Ovary (tissue), 3 donors: ENCODE results near the gene ECHDC3.

Source experiments
- EP300 ChIP-seq: sonication (generic); formaldehyde crosslinking; IDR thresholded peaks from one replicate; pipeline ENCODE4 v1.6.1; 2017; ENCODE audit warnings: antibody characterized with exemption
- POLR2A ChIP-seq: fragments of 450-650 bp; IDR thresholded peaks from one replicate; pipeline ENCODE4 v1.6.1; 2017; ENCODE audit warnings: antibody characterized with exemption, mild to moderate bottlenecking, moderate library complexity
- TF ChIP-seq, protein P1 (sequence below), 3 donors: fragments of 450-650 bp in 2 of 3; fragments of 200-600 bp in 1 of 3; IDR thresholded peaks; one replicate each; pipeline versions ENCODE4 v1.5.1 to v1.8.0; 2016 to 2022; ENCODE audit warnings: antibody characterized with exemption in 3 of 3, mild to moderate bottlenecking in 1 of 3
- donor health status: DM: no; HTN: no; CAD: no.

GRCh38 chr10:11712744-11713143, 29.4 kb upstream of the ECHDC3 start:
- TF ChIP-seq, protein P1, sequence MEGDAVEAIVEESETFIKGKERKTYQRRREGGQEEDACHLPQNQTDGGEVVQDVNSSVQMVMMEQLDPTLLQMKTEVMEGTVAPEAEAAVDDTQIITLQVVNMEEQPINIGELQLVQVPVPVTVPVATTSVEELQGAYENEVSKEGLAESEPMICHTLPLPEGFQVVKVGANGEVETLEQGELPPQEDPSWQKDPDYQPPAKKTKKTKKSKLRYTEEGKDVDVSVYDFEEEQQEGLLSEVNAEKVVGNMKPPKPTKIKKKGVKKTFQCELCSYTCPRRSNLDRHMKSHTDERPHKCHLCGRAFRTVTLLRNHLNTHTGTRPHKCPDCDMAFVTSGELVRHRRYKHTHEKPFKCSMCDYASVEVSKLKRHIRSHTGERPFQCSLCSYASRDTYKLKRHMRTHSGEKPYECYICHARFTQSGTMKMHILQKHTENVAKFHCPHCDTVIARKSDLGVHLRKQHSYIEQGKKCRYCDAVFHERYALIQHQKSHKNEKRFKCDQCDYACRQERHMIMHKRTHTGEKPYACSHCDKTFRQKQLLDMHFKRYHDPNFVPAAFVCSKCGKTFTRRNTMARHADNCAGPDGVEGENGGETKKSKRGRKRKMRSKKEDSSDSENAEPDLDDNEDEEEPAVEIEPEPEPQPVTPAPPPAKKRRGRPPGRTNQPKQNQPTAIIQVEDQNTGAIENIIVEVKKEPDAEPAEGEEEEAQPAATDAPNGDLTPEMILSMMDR (IDR thresholded peaks at IDR 0.05) = no peak
- TF ChIP-seq POLR2A = no peak
- TF ChIP-seq EP300 = no peak
